HG03060 (cell line): ENCODE measurements around the gene TMCC3.
"Not testable (repeated sequence)": the region's sequence is repeated elsewhere in the genome, so short reads cannot be mapped to it uniquely, and the experiment has no call there.

Experiments used
- ATAC-seq: cut with Tn5 transposase; IDR thresholded peaks from one replicate; pipeline ENCODE4 v1.9.1; 2021; ENCODE audit warnings: low read depth, moderate number of reproducible peaks; ENCODE audit not compliant: unreplicated experiment

TMCC3 gene, protein sequence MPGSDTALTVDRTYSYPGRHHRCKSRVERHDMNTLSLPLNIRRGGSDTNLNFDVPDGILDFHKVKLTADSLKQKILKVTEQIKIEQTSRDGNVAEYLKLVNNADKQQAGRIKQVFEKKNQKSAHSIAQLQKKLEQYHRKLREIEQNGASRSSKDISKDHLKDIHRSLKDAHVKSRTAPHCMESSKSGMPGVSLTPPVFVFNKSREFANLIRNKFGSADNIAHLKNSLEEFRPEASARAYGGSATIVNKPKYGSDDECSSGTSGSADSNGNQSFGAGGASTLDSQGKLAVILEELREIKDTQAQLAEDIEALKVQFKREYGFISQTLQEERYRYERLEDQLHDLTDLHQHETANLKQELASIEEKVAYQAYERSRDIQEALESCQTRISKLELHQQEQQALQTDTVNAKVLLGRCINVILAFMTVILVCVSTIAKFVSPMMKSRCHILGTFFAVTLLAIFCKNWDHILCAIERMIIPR

DNA sequence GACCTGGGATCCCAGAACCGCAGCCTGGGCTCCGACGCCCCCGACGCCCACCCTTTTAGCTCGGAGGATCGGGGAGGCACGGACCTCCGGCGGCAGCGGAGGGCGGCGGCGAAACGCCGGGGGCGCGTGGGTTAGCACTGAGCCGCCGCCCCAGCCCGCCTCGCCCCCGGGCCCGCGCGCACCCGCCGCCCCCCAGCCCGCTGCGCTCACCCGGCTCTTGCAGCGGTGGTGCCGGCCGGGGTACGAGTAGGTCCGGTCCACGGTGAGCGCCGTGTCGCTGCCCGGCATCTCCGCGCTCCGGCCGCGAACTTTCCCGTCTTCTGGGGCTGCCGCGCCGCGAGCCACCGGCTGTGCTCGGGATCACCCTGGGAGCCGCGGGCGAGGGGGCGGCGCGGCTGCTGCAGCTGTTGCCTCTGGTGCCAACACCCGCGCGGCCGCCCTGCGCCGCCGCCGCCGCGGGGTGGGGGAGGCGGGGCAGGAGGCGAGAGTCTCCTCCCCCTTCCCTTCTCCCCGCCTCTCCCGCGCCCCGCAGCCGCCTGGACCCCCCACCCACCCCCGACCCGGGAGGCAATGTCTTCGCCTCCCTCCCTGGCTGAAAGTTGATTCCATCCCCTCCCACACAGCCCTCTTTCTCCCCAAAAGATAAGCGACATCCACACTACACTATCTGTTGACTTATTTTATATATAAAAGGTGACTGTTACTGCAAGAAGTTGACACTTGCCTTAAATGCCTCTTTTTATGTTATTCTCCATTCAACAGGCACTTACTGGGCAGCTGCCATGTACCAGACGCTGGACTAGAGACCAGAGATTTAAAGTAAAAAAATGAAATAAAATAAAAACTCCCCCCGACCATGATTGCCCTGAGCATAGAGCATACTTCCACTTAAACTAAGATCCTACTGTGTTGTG, at the start of gene TMCC3:
Gene TMCC3, minus strand, starts transcription at position 415 of the 914 bp plus-strand sequence. Its CDS starts 127 bp downstream, at position 288.
- no peak for ATAC-seq

GRCh38 chr12:94699801-94700200, 49.4 kb upstream of the TMCC3 start:
- ATAC-seq, result no peak

- no peak for ATAC-seq
Measured at GRCh38 chr12:94698578-94698977, 48.2 kb upstream of the TMCC3 start.

DNA sequence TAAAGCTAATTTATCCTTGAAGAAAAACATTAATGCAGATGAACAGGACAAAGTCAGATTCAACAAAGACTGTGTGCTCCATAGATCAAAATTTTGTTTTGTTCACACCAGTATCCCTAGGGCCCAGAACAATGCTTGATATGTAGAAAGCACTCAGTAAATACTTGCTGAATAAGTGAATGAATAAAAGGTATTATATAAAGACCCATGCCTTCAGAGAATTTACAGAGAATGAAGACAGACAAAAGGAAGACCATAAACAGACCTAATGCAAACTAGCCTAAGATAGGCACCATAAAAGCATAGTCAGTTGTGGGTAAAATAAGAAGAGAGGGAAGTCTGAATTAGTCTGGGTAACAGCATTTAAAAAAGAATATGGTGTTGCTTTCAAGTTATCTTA, 47.3 kb upstream of the TMCC3 start:
- no peak for ATAC-seq

- ATAC-seq, result no peak
Measured at GRCh38 chr12:94694732-94695131, 44.4 kb upstream of the TMCC3 start.

DNA sequence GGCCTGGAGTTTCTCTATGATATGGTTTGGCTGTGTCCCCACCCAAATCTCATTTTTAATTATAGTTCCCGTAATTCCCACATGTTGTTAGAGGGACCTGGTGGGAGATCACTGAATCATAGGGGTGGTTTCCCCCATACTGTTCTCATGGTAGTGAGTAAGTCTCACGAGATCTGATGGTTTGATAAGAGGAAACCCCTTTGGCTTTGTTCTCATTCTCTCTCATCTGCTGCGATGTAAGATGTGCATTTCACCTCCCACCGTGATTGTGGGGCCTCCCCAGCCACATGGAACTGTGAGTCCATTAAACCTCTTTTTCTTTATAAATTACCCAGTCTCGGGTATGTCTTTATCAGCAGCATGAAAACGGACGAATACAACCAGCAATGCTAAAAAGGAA, 42.5 kb upstream of the TMCC3 start:
- ATAC-seq, result not testable (repeated sequence)

- no peak for ATAC-seq
Measured at GRCh38 chr12:94690198-94690771, 39.9 kb upstream of the TMCC3 start.

- ATAC-seq, result no peak
Measured at GRCh38 chr12:94689646-94690036, 39.3 kb upstream of the TMCC3 start.

DNA sequence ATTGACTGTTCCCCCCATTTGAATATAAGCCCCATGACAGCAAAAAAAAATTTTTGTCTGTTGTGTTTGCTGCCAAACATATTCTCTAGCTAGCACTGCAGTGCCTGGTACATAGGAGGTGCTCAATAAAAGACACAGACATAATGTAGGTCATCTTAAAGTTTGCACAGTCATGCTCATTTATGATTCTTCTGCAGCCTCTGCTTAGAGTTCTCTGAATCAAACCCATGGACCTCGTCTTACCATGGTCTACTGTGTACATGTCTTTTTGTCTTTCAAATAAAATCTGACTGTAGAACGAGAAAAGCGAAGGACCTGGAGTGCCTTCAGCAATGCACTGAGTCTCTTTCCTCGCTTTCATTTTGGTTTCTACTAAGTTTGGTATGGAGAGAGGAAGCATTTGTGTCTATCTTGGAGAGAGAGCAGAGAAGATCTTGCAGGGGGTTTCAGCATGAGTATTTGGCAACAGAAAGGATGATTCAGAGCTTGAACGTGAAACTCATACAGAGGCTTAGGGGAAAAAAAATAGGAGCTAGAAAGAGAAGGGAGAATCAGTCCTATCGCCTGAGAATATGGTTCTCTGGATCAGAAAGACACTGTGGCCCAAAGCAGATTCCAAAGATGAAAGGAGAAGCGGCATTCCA, 38.8 kb upstream of the TMCC3 start:
- no peak for ATAC-seq

DNA sequence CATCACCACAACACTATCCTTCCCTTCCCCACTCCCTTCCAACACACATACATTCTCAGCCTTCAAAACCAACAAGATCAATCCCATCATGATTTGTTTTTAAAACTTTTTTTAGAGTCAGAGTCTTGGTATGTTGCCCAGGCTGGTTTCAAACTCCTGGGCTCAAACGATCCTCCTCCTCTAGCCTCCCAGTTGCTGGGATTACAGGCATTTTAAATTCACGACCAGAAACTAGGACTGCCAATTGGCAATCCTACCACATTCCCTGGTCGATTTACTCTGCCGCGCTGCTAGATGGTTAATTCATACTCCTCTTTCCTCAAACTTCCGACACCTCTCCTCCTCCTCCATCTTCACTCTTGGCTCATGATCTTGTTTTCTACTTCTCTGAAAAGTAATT, 37.5 kb upstream of the TMCC3 start:
- ATAC-seq, result no peak

DNA sequence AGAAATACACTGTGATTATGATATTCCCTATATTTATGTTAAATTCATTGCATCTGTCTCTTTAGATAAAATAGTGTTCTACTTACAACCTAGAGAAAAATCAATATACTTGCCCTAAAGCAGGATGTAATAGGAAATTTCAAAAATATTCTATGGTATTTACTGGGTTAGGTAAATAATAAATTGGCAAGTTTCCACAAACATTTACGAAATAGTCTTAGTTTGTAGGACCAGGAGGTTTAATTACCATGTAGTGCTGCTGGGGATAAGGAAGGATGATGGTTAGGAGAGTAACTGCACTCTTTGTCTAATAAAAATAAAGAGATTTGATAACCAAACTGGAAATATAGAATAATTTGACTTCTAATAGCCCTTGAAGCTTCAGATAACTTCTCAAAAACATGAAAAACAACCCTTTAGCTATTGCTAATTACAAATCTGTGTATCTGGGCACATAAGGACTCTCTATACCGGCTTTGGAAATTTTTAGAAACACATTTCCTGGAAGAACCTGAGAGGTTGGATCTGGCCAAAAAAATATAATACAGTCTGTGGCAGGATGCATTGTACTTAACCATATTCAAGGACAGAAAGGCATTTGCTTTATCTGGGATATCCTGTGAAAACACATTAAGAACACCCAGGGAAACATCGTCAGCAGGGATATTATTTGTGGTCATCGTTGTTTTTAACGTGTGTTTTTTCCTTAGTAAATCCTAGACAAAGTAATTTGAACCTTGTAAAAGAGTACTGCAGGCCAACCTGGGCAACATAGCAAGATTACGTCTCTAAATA, 36.7 kb upstream of the TMCC3 start:
- ATAC-seq, result no peak

DNA sequence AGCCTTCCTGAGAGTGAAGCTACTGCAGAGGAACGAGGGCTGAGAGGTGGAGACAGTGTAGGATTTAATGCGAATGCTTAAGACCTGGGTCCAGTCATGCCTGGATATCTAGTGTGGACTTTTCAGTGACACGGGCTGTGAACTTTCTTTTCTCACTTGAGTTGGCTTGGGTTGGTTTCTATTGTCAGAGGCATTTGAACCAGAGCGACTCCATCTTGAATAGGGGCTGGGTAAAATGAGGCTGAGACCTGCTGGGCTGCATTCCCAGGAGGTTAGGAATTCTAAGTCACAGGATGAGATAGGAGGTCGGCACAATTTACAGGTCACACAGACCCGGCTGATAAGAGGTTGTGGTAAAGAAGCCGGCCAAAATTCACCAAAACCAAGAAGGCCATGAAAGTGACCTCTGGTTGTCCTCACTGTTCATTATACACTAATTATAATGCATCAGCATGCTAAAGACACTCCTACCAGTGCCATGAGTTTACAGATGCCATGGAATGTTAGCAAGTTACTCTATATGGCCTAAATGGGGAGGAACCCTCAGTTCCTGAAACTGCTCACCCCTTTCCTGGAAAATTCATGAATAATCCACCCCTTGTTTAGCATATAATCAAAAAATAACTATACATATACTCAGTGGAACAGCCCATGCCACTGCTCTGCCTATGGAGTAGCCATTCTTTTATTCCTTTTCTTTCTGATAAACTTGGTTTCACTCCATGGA, 34.2 kb upstream of the TMCC3 start:
- no peak for ATAC-seq

GRCh38 chr12:94679554-94680195, 29.3 kb upstream of the TMCC3 start:
- ATAC-seq, result no peak

DNA sequence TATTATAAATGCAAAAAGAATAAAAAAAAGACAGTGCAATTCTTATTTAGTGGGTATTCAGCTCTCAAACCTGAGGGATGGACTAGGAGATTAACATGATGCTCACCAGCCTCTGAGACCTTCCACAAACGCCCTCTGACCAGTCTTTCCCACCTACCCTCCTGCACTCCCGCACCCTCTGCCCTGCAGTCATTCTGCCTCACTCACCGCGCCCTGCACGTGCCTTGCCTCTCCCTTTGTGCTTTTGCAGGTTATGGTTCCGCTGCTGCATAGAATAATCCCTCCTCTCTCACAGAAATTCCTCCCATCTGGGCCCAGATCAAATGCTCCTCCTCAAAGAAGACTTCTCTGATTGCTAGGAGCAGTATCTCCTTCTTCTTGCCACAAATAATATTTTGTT, 28.5 kb upstream of the TMCC3 start:
- no peak for ATAC-seq

- no peak for ATAC-seq
Measured at GRCh38 chr12:94678379-94678778, 28.0 kb upstream of the TMCC3 start.

- no peak for ATAC-seq
Measured at GRCh38 chr12:94677778-94678177, 27.4 kb upstream of the TMCC3 start.

DNA sequence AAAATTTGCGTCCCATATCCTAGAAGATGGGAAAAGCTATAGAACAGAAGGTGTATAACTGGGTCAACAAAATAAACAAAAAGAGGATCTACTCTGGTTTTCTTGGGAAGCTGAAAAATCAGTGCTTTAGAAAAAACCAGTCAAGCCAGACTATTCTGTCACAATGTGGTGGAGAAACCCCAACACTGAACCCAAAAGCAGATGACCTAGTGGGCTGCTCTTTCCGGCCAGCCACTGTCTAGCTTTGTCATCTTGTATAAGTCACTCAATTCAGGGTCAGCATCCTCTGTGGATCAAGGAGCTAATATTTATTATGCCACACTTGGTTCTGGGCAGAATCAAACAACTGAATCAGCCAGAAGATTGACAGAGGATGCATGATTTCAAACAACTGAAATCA, 26.6 kb upstream of the TMCC3 start:
- no peak for ATAC-seq

DNA sequence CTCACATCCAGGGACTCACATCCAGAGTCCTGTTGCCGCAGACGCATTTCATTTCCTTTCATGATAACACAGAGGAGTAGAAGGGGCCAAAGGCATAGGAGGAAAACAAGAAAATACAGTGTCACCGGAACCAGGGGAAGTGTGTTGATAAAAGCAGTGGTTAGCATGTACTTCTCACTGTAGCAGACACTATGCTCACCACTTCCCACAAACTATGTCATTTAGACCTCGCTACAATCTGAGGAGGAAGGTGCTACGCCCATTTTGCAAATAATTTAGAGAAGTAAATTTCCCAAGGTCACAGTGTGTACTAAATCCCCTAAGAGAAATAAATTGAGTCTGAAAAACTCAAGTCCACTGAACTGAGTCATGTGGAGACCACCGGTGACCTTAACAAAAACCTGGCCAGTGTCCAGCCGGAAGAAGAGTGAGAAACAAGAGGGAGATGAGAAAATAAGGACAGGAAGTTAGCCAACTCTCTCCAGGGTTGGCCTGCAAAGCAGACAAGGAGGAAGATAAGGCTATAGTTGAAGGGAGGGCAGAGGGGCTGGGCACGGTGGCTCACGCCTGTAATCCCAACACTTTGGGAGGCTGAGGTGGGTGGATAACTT, 25.8 kb upstream of the TMCC3 start:
- ATAC-seq, result no peak
